ENCODE results near the gene PPM1H.

Gene PPM1H

DNA sequence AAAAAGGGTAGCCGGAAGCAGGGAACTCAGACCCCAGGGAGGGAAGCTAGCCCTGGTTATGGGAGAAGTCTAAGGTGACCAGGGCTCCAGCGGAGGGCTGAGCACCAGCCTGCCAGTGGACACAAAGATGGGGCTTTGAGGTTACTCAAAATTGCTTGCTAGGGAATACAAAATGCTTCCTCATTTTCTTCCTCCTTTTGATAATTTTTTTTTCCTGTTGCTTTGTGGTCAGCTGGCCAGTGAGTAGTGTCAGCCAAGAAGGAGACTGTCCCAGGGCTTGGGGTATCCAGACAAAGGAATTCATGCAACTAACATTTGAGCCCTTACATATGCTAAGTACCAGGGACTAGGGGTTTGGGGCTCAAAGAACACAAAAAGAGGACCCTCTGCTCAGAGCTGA lies 206.2 kb downstream of the PPM1H start:
- H3K4me3 ChIP-seq (ENCODE audit: low read depth in 1 of 2, low read length in 2 of 2): no peak overlapping the region
- no peaks in the 10 kb centered on the region; the same call in 1 of the 2 replicates for H4K20me1 ChIP-seq (ENCODE audit: insufficient read depth, low read length)
- TF ChIP-seq EZH2 (IDR thresholded peaks at IDR 0.05; ENCODE audit: borderline replicate concordance, low read depth, low read length, severe bottlenecking): no peak
- TF ChIP-seq, protein P1, sequence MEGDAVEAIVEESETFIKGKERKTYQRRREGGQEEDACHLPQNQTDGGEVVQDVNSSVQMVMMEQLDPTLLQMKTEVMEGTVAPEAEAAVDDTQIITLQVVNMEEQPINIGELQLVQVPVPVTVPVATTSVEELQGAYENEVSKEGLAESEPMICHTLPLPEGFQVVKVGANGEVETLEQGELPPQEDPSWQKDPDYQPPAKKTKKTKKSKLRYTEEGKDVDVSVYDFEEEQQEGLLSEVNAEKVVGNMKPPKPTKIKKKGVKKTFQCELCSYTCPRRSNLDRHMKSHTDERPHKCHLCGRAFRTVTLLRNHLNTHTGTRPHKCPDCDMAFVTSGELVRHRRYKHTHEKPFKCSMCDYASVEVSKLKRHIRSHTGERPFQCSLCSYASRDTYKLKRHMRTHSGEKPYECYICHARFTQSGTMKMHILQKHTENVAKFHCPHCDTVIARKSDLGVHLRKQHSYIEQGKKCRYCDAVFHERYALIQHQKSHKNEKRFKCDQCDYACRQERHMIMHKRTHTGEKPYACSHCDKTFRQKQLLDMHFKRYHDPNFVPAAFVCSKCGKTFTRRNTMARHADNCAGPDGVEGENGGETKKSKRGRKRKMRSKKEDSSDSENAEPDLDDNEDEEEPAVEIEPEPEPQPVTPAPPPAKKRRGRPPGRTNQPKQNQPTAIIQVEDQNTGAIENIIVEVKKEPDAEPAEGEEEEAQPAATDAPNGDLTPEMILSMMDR (IDR thresholded peaks at IDR 0.05; ENCODE audit: borderline replicate concordance, extremely low read depth, low read length, poor library complexity, severe bottlenecking): no peak
- no peak overlapping the region for H3K9ac ChIP-seq (ENCODE audit: low read depth, low read length)
- H3K36me3 ChIP-seq (ENCODE audit: insufficient read depth, low read length): no peaks in the 10 kb centered on the region
- no peaks in the 10 kb centered on the region for H3K9me3 ChIP-seq (ENCODE audit: insufficient read depth, low read length, severe bottlenecking)
- H3K4me1 ChIP-seq (ENCODE audit: insufficient read depth, low read length): no peaks in the 10 kb centered on the region
- H2AFZ ChIP-seq (ENCODE audit: low read depth, low read length): no peak overlapping the region
- no peak overlapping the region for H3K27ac ChIP-seq (ENCODE audit: low read length)
- DNase-seq (no peak), ATAC-seq (ENCODE audit: insufficient read depth, low read depth) (no peak)
- no peaks in the 10 kb centered on the region for H3K79me2 ChIP-seq (ENCODE audit: insufficient read depth, low read length)
- H3K27me3 ChIP-seq (ENCODE audit: insufficient read depth, low read length, poor library complexity): no peaks in the 10 kb centered on the region
- H3K4me2 ChIP-seq (ENCODE audit: insufficient read depth, low read length): no peak overlapping the region

DNA sequence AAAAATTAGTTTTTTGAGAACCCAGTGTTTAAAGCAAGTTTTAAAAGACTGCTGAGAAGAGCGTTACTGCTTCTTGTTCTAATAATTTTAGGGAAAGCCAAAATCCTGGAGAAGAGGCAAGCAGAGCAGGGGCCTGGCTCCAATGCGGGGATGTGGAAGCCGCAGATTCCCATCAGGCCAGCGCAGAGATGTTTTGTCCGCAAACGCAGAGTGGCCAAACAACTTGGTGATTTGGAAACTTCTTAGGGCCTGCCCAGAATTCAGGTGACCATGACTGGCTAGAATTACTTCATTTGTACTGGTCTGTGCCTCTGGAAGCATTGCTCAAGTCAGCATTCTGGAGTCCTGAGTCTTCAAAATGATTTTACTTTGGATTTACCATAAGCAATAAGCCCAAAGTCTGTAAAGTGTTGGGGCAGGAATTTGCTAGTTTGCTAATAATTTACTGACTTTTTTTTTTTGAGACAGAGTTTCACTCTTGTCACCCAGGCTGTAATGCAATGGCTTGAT lies 208.4 kb downstream of the PPM1H start:
- Histone ChIP-seq H3K36me3 (ENCODE audit: insufficient read depth, low read length) (no peaks in the 10 kb centered on the region), H4K20me1 (ENCODE audit: insufficient read depth, low read length) (no peaks in the 10 kb centered on the region; the same call in 1 of the 2 replicates), H3K27ac (ENCODE audit: low read length) (no peak overlapping the region), H3K4me1 (ENCODE audit: insufficient read depth, low read length) (no peaks in the 10 kb centered on the region), H3K27me3 (ENCODE audit: insufficient read depth, low read length, poor library complexity) (no peaks in the 10 kb centered on the region), H3K9ac (ENCODE audit: low read depth, low read length) (no peak overlapping the region), H3K4me2 (ENCODE audit: insufficient read depth, low read length) (no peak overlapping the region), H3K9me3 (ENCODE audit: insufficient read depth, low read length, severe bottlenecking) (no peaks in the 10 kb centered on the region), H2AFZ (ENCODE audit: low read depth, low read length) (no peak overlapping the region), H3K79me2 (ENCODE audit: insufficient read depth, low read length) (no peaks in the 10 kb centered on the region), H3K4me3 (ENCODE audit: low read depth in 1 of 2, low read length in 2 of 2) (no peak overlapping the region)
- DNase-seq (no peak), ATAC-seq (ENCODE audit: insufficient read depth, low read depth) (no peak)
- no peak for TF ChIP-seq EZH2 (IDR thresholded peaks at IDR 0.05; ENCODE audit: borderline replicate concordance, low read depth, low read length, severe bottlenecking)
- TF ChIP-seq, protein P1 (IDR thresholded peaks at IDR 0.05; ENCODE audit: borderline replicate concordance, extremely low read depth, low read length, poor library complexity, severe bottlenecking): no peak

DNA sequence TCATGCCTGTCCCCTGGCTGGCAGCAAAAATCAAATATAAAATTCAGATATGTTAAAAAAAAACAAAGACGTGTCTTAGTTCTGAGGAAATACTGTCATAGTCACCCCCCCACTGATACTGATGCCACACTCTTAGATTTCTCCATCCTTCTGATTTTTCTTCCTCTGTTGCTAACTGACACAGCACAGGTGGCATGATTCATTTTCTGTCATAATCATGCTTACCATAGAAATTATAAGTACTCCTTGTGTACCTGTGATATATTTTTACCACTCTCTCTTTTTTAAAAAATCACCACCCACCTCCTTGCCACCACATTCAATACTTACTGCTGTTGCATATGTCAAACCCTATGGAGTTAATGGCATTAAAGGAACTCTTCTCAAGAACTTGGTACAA lies 209.2 kb downstream of the PPM1H start:
- H4K20me1 ChIP-seq (ENCODE audit: insufficient read depth, low read length): no peaks in the 10 kb centered on the region; the same call in 1 of the 2 replicates
- no peak overlapping the region for H3K4me2 ChIP-seq (ENCODE audit: insufficient read depth, low read length)
- no peak overlapping the region for H3K27ac ChIP-seq (ENCODE audit: low read length)
- no peak overlapping the region for H3K9ac ChIP-seq (ENCODE audit: low read depth, low read length)
- no peak overlapping the region for H3K4me3 ChIP-seq (ENCODE audit: low read depth in 1 of 2, low read length in 2 of 2)
- no peaks in the 10 kb centered on the region for H3K27me3 ChIP-seq (ENCODE audit: insufficient read depth, low read length, poor library complexity)
- DNase-seq (no peak), ATAC-seq (ENCODE audit: insufficient read depth, low read depth) (no peak)
- no peaks in the 10 kb centered on the region for H3K9me3 ChIP-seq (ENCODE audit: insufficient read depth, low read length, severe bottlenecking)
- no peak for TF ChIP-seq EZH2 (IDR thresholded peaks at IDR 0.05; ENCODE audit: borderline replicate concordance, low read depth, low read length, severe bottlenecking)
- TF ChIP-seq, protein P1 (IDR thresholded peaks at IDR 0.05; ENCODE audit: borderline replicate concordance, extremely low read depth, low read length, poor library complexity, severe bottlenecking): no peak
- no peaks in the 10 kb centered on the region for H3K79me2 ChIP-seq (ENCODE audit: insufficient read depth, low read length)
- no peaks in the 10 kb centered on the region for H3K4me1 ChIP-seq (ENCODE audit: insufficient read depth, low read length)
- no peaks in the 10 kb centered on the region for H3K36me3 ChIP-seq (ENCODE audit: insufficient read depth, low read length)
- H2AFZ ChIP-seq (ENCODE audit: low read depth, low read length): no peak overlapping the region
